ENCODE results near the gene PDE11A.

GRCh38 chr2:178005756-178006155 lies 66.8 kb downstream of the PDE11A start:
- TF ChIP-seq MYC (IDR thresholded peaks at IDR 0.05; ENCODE audit: borderline replicate concordance, low read length) (no peak), ZNF302 (CRISPR knock-in tag; IDR thresholded peaks at IDR 0.05) (no peak), CTCF (IDR thresholded peaks at IDR 0.05) (no peak)

All from A549 (cell line).